SU-DHL-6 (cell line): ENCODE results near the gene HOXB7.

ENCODE experiments used
- EZH2phosphoT487 ChIP-seq: fragments of 200-600 bp; sonication (generic), shearing (Covaris generic); conservative IDR thresholded peaks from 2 replicates; pipeline ENCODE4 v1.6.1; 2018; ENCODE audit warnings: mild to moderate bottlenecking, antibody characterized with exemption, low read length, moderate library complexity, mixed read lengths
- TF ChIP-seq, protein P1 (sequence below): fragments of 200-600 bp; sonication (generic); IDR thresholded peaks from one replicate; pipeline ENCODE4 v1.5.1; 2017; ENCODE audit warnings: antibody characterized with exemption, mild to moderate bottlenecking, low read length, moderate library complexity; ENCODE audit not compliant: insufficient read depth, poor library complexity, severe bottlenecking

DNA sequence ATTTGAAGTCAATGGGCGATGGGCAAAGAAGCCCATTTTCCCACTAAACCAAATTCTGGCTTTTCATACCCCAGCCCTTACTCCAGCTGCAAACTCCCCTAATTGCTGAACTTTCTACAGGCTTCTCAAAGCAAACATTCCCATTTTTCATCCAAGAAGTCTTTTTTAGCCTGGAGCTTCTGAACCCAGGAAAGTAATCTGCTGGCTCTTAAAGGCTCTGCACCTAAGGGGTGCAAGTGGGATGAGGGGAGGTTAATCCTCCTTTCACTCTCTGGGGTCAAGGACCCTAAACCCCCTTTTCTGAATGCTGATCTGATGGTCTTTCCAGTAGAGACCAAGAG, 2.4 kb downstream of the HOXB7 start:
- TF ChIP-seq, protein P1, sequence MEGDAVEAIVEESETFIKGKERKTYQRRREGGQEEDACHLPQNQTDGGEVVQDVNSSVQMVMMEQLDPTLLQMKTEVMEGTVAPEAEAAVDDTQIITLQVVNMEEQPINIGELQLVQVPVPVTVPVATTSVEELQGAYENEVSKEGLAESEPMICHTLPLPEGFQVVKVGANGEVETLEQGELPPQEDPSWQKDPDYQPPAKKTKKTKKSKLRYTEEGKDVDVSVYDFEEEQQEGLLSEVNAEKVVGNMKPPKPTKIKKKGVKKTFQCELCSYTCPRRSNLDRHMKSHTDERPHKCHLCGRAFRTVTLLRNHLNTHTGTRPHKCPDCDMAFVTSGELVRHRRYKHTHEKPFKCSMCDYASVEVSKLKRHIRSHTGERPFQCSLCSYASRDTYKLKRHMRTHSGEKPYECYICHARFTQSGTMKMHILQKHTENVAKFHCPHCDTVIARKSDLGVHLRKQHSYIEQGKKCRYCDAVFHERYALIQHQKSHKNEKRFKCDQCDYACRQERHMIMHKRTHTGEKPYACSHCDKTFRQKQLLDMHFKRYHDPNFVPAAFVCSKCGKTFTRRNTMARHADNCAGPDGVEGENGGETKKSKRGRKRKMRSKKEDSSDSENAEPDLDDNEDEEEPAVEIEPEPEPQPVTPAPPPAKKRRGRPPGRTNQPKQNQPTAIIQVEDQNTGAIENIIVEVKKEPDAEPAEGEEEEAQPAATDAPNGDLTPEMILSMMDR: no peak
- no peak for TF ChIP-seq EZH2phosphoT487
